ENCODE data around the gene MCRIP1. TPM values are rescaled to one million over a fixed set of nuclear protein-coding genes. Genes with fewer than 3 reads are reported as not detected.

The MCRIP1 gene
- total and polyA plus RNA-seq, 9 of the 15 experiments (the other 6 are each of a cell fraction or from before 2014, with no cell fraction given) = 0.39 to 35.8 (median 9.7) TPM

DNA sequence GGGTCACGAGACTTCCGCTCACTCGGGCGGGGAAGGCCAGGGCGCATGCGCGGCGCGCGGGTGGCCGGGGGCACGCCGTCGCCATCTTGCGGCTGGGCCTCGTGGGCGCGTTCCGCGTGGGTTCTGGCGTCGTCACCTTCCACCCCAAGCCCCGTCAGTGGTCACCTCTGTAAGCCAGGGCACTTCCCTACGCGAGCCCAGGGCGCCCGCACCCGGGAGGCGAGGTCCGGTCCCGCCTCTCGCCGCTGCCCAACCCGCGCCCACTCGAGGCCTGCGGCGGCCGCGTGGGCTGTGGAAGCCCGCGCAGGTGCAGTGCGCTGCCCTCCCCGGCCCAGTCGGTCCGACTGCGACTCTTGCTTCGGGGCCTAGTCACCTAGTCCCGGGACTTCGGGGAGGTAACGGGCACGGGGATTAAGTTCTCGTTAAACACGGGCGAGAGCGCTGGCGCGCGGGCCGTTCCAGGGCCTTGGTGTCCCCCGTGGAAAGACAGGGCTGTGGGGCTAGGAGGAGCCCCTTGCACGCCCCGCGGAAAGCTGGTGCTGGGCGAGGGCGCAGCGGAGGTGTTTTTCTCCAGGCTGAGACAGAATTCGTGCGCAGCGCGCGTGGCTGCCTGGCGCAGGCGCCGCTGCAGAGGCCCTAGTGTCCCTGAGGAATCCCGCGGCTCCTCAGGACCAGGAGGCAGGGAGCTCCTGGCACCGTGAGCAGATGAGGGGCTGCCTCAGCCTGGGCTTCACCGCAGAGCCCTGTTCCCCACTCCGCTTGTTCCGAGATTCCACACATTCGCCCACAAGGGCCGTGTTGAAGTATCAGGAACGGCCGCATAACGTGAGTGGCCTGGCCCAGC is 38.5 kb upstream of the MCRIP1 start (continued):
- TF ChIP-seq ZNF274 (IDR thresholded peaks at IDR 0.05; ENCODE audit: borderline replicate concordance, low read depth, low read length) (peak; percentile 44; the same call in 1 of the 2 replicates), POLR2H (tag; IDR thresholded peaks at IDR 0.05; ENCODE audit: low read depth) (no peak; the same call in 1 of the 2 replicates), ZNF76 (CRISPR knock-in tag; IDR thresholded peaks at IDR 0.05; ENCODE audit: borderline replicate concordance) (0 out of 2 replicates have a peak, but pooled peaks have one; percentile 71), POLR2B (IDR thresholded peaks at IDR 0.05; ENCODE audit: low read depth, partially characterized antibody) (peak; percentile 51), ZNF175 (CRISPR knock-in tag; IDR thresholded peaks at IDR 0.05; ENCODE audit: low read depth) (peak; percentile 46; the same call in 1 of the 2 replicates), RNF2 (IDR thresholded peaks at IDR 0.05) (peak; percentile 70), RBM14 (IDR thresholded peaks at IDR 0.05; ENCODE audit: borderline replicate concordance, insufficient read depth, low read depth, low read length) (peak; percentile 99)
- TF ChIP-seq, protein P1, sequence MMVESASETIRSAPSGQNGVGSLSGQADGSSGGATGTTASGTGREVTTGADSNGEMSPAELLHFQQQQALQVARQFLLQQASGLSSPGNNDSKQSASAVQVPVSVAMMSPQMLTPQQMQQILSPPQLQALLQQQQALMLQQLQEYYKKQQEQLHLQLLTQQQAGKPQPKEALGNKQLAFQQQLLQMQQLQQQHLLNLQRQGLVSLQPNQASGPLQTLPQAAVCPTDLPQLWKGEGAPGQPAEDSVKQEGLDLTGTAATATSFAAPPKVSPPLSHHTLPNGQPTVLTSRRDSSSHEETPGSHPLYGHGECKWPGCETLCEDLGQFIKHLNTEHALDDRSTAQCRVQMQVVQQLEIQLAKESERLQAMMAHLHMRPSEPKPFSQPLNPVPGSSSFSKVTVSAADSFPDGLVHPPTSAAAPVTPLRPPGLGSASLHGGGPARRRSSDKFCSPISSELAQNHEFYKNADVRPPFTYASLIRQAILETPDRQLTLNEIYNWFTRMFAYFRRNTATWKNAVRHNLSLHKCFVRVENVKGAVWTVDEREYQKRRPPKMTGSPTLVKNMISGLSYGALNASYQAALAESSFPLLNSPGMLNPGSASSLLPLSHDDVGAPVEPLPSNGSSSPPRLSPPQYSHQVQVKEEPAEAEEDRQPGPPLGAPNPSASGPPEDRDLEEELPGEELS (CRISPR knock-in tag; IDR thresholded peaks at IDR 0.05; ENCODE audit: borderline replicate concordance) = peak; percentile 25; the same call in 1 of the 2 replicates
- TF ChIP-seq, protein P2, sequence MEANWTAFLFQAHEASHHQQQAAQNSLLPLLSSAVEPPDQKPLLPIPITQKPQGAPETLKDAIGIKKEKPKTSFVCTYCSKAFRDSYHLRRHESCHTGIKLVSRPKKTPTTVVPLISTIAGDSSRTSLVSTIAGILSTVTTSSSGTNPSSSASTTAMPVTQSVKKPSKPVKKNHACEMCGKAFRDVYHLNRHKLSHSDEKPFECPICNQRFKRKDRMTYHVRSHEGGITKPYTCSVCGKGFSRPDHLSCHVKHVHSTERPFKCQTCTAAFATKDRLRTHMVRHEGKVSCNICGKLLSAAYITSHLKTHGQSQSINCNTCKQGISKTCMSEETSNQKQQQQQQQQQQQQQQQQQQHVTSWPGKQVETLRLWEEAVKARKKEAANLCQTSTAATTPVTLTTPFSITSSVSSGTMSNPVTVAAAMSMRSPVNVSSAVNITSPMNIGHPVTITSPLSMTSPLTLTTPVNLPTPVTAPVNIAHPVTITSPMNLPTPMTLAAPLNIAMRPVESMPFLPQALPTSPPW (CRISPR knock-in tag; IDR thresholded peaks at IDR 0.05) = no peak; the same call in 1 of the 2 replicates
- TF ChIP-seq, protein P3, sequence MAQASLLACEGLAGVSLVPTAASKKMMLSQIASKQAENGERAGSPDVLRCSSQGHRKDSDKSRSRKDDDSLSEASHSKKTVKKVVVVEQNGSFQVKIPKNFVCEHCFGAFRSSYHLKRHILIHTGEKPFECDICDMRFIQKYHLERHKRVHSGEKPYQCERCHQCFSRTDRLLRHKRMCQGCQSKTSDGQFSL (CRISPR knock-in tag; IDR thresholded peaks at IDR 0.05) = no peak
- TF ChIP-seq, protein P3 (tag; IDR thresholded peaks at IDR 0.05) = no peak
- TF ChIP-seq, protein P4, sequence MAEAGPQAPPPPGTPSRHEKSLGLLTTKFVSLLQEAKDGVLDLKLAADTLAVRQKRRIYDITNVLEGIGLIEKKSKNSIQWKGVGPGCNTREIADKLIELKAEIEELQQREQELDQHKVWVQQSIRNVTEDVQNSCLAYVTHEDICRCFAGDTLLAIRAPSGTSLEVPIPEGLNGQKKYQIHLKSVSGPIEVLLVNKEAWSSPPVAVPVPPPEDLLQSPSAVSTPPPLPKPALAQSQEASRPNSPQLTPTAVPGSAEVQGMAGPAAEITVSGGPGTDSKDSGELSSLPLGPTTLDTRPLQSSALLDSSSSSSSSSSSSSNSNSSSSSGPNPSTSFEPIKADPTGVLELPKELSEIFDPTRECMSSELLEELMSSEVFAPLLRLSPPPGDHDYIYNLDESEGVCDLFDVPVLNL (CRISPR knock-in tag; IDR thresholded peaks at IDR 0.05; ENCODE audit: low read depth) = 0 out of 2 replicates have a peak, but pooled peaks have one; percentile 81
- TF ChIP-seq, protein P5, sequence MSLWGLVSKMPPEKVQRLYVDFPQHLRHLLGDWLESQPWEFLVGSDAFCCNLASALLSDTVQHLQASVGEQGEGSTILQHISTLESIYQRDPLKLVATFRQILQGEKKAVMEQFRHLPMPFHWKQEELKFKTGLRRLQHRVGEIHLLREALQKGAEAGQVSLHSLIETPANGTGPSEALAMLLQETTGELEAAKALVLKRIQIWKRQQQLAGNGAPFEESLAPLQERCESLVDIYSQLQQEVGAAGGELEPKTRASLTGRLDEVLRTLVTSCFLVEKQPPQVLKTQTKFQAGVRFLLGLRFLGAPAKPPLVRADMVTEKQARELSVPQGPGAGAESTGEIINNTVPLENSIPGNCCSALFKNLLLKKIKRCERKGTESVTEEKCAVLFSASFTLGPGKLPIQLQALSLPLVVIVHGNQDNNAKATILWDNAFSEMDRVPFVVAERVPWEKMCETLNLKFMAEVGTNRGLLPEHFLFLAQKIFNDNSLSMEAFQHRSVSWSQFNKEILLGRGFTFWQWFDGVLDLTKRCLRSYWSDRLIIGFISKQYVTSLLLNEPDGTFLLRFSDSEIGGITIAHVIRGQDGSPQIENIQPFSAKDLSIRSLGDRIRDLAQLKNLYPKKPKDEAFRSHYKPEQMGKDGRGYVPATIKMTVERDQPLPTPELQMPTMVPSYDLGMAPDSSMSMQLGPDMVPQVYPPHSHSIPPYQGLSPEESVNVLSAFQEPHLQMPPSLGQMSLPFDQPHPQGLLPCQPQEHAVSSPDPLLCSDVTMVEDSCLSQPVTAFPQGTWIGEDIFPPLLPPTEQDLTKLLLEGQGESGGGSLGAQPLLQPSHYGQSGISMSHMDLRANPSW (CRISPR knock-in tag; IDR thresholded peaks at IDR 0.05) = 0 out of 2 replicates have a peak, but pooled peaks have one; percentile 69
- TF ChIP-seq, protein P6, sequence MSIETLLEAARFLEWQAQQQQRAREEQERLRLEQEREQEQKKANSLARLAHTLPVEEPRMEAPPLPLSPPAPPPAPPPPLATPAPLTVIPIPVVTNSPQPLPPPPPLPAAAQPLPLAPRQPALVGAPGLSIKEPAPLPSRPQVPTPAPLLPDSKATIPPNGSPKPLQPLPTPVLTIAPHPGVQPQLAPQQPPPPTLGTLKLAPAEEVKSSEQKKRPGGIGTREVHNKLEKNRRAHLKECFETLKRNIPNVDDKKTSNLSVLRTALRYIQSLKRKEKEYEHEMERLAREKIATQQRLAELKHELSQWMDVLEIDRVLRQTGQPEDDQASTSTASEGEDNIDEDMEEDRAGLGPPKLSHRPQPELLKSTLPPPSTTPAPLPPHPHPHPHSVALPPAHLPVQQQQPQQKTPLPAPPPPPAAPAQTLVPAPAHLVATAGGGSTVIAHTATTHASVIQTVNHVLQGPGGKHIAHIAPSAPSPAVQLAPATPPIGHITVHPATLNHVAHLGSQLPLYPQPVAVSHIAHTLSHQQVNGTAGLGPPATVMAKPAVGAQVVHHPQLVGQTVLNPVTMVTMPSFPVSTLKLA (conservative IDR thresholded peaks at IDR 0.05) = peak; percentile 71 to 89; a peak in 3 of 4 replicates

Data from K562 (cell line).